ENCODE results near the gene ODF4. TPM values are rescaled to one million over a fixed set of nuclear protein-coding genes. Genes with fewer than 3 reads are reported as not detected.

The ODF4 gene
- total and polyA plus RNA-seq, 2 donors from 2014 or later: not detected

GRCh38 chr17:8338753-8339140 lies 893 bp upstream of the ODF4 start:
- Histone ChIP-seq H3K9me3 (ENCODE audit: control insufficient read depth in 2 of 3, insufficient read depth in 1 of 3, low read length in 3 of 3) (no peaks in the 10 kb centered on the region), H3K36me3 (ENCODE audit: control insufficient read depth in 2 of 3, insufficient read depth in 3 of 3, low read length in 3 of 3) (no peaks in the 10 kb centered on the region), H3K9ac (ENCODE audit: low read length in 3 of 3) (no peak overlapping the region), H3K27me3 (ENCODE audit: control insufficient read depth, insufficient read depth, low read length) (no peaks in the 10 kb centered on the region), H3K27ac (ENCODE audit: low read depth in 2 of 2, low read length in 2 of 2) (no peak overlapping the region), H3K4me1 (ENCODE audit: control insufficient read depth in 2 of 3, insufficient read depth in 2 of 3, low read depth in 1 of 3, low read length in 3 of 3) (no peaks in the 10 kb centered on the region), H3K4me3 (ENCODE audit: low read length in 3 of 3) (no peak overlapping the region)
- no peak for FAIRE-seq
- DNase-seq: no peak
- intact Hi-C loops (cut with DNase I): no loop called here
- TF ChIP-seq, protein P1, sequence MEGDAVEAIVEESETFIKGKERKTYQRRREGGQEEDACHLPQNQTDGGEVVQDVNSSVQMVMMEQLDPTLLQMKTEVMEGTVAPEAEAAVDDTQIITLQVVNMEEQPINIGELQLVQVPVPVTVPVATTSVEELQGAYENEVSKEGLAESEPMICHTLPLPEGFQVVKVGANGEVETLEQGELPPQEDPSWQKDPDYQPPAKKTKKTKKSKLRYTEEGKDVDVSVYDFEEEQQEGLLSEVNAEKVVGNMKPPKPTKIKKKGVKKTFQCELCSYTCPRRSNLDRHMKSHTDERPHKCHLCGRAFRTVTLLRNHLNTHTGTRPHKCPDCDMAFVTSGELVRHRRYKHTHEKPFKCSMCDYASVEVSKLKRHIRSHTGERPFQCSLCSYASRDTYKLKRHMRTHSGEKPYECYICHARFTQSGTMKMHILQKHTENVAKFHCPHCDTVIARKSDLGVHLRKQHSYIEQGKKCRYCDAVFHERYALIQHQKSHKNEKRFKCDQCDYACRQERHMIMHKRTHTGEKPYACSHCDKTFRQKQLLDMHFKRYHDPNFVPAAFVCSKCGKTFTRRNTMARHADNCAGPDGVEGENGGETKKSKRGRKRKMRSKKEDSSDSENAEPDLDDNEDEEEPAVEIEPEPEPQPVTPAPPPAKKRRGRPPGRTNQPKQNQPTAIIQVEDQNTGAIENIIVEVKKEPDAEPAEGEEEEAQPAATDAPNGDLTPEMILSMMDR (IDR thresholded peaks at IDR 0.05; ENCODE audit: borderline replicate concordance, extremely low read depth, insufficient read depth): no peak

DNA sequence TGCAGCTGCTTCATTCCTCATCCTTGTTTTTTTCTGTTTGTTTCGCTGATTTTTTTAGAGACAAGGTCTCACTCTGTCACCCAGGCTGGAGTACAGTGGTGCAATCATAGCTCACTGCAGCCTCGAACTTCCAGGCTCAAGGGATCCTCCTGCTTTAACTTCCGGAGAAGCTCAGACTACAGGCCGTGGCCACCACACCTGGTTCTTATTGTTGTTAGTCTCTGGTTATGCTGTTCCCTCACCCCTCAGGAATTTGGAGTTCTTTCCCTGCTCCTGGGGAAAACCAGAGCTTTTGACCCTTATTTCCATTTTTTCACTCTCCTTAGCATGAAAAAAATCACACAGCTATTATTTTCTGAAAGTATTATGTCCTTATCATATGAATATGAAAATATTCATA lies 1.8 kb downstream of the ODF4 start:
- TF ChIP-seq, protein P1 (IDR thresholded peaks at IDR 0.05; ENCODE audit: borderline replicate concordance, extremely low read depth, insufficient read depth): no peak
- no peak for FAIRE-seq
- peak in 1 of 5 donors; percentile 38 for DNase-seq

GRCh38 chr17:8345052-8345690 lies 5.5 kb downstream of the ODF4 start:
- FAIRE-seq (no peak), DNase-seq (no peak)
- H3K27ac ChIP-seq (ENCODE audit: low read depth in 2 of 2, low read length in 2 of 2): no peak overlapping the region

More for the DNA sequence above, 1.8 kb downstream of the ODF4 start:
- intact Hi-C loops (cut with DNase I): no loop called here
- Histone ChIP-seq H3K36me3 (ENCODE audit: control insufficient read depth in 2 of 3, insufficient read depth in 3 of 3, low read length in 3 of 3) (no peaks in the 10 kb centered on the region), H3K27ac (ENCODE audit: low read depth in 2 of 2, low read length in 2 of 2) (no peak overlapping the region), H3K4me1 (ENCODE audit: control insufficient read depth in 2 of 3, insufficient read depth in 2 of 3, low read depth in 1 of 3, low read length in 3 of 3) (no peaks in the 10 kb centered on the region), H3K9me3 (ENCODE audit: control insufficient read depth in 2 of 3, insufficient read depth in 1 of 3, low read length in 3 of 3) (no peaks in the 10 kb centered on the region), H3K27me3 (ENCODE audit: control insufficient read depth, insufficient read depth, low read length) (no peaks in the 10 kb centered on the region), H3K9ac (ENCODE audit: low read length in 3 of 3) (no peak overlapping the region), H3K4me3 (ENCODE audit: low read length in 3 of 3) (no peak overlapping the region)

More at GRCh38 chr17:8345052-8345690, 5.5 kb downstream of the ODF4 start:
- TF ChIP-seq, protein P1 (IDR thresholded peaks at IDR 0.05; ENCODE audit: borderline replicate concordance, extremely low read depth, insufficient read depth): no peak
- intact Hi-C loops (cut with DNase I): no loop called here
- H3K9me3 ChIP-seq (ENCODE audit: control insufficient read depth in 2 of 3, insufficient read depth in 1 of 3, low read length in 3 of 3): no peaks in the 10 kb centered on the region
- H3K36me3 ChIP-seq (ENCODE audit: control insufficient read depth in 2 of 3, insufficient read depth in 3 of 3, low read length in 3 of 3): no peaks in the 10 kb centered on the region
- H3K27me3 ChIP-seq (ENCODE audit: control insufficient read depth, insufficient read depth, low read length): no peaks in the 10 kb centered on the region
- H3K4me1 ChIP-seq (ENCODE audit: control insufficient read depth in 2 of 3, insufficient read depth in 2 of 3, low read depth in 1 of 3, low read length in 3 of 3): no peaks in the 10 kb centered on the region
- no peak overlapping the region for H3K4me3 ChIP-seq (ENCODE audit: low read length in 3 of 3)
- no peak overlapping the region for H3K9ac ChIP-seq (ENCODE audit: low read length in 3 of 3)
